IPS-NIHi7 (cell line): ENCODE results near the gene PSD2.

Experiments
- DNase-seq: peaks from one replicate; pipeline ENCODE4 v3.0.0; 2012; ENCODE audit warnings: mixed read lengths; ENCODE audit errors: extremely low spot score

The PSD2 gene

DNA sequence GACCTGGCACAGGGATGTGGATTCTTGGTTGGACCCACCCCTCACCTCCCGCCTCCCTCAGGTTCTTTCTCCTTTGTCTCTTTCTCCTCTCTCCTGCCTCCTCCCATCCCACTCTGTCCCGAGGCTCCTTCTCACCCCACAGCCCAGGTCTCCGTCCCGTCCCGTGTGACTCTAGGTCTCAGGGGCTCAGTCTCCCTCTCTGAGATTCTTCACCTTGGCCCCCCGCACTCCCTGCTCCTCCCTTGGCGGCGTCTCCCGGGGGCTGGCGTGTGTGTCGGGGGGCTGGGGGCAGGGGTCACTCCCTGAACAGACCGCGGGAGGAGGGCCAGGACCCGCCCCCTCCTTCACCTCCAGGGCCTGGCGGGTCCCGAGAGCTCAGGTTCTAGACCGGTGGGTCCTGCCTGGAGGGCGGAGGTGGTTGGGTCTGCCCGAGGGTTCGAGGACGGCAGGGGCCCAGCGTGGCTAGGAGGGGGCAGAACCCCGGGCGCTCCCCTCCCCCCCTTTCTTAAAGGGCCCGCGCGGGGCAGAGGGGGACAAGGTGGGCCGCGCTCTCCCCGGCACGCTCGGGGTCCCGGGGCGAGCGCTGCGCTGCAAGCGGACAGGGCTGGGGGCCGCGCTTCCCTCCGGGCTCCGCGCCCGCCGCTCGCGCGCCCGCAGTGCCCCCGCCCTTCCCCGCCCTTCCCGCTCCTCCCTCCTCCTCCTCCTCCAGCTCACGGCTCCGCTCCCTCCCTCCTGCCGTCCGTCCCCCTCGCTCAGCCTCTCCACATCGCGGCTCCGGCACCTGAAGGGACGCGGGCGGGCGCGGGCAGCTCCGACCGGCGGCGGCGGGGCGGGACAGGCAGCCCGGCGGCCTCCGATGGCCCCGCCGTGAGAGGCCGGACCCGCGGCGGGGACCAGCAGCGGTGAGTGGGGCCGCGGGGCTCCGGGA lies at the start of gene PSD2:
TSS of gene PSD2 (plus strand) at position 735 of the 928 bp plus-strand sequence. CDS start 13,633 bp downstream, outside the sequence.
- peak; percentile 68 for DNase-seq

DNA sequence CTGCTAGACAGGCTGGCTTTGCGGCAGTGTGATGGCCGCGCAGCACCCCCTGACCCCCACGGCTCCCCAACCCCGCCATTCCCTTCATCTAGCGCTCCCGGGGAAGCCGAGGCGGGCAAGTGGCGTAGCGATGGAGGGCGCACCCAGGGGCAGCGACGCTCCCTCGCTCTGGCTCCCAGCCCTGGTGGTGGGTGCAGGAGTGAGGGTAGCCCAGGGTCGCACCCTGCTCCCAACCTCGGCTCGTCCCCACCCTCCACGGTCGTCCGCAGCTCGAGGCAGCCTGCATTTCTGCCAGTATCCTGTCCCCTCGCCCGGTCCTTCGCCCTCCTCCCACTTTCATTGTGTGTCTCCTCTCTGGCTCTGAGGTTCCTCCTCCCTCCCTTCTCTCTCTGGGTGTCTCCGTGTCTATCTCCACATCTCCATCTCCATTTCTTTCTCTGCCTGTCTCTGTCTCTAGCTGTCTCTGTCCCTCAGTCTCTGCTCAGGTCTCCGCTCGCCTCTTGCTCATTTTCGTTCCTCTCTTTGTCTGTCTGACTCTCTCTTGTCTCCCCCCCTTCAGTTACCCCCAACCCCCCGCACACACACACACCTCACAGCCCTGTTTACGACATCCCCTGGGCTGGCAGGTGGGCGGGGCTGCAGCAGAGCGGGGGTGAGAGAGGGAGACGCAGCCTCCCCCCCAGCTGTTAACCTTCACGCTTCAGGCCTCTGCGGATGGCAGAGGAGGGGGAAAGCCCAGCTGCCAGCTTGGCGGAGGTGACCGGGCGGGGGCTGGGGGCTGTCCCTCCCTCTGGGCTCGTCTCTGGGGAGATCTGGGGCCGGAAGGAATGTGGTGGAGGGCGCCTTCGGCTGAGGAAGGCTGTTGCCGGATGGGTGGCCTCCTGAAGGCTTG lies 48.7 kb upstream of the PSD2 start:
- DNase-seq: peak; percentile 41

DNA sequence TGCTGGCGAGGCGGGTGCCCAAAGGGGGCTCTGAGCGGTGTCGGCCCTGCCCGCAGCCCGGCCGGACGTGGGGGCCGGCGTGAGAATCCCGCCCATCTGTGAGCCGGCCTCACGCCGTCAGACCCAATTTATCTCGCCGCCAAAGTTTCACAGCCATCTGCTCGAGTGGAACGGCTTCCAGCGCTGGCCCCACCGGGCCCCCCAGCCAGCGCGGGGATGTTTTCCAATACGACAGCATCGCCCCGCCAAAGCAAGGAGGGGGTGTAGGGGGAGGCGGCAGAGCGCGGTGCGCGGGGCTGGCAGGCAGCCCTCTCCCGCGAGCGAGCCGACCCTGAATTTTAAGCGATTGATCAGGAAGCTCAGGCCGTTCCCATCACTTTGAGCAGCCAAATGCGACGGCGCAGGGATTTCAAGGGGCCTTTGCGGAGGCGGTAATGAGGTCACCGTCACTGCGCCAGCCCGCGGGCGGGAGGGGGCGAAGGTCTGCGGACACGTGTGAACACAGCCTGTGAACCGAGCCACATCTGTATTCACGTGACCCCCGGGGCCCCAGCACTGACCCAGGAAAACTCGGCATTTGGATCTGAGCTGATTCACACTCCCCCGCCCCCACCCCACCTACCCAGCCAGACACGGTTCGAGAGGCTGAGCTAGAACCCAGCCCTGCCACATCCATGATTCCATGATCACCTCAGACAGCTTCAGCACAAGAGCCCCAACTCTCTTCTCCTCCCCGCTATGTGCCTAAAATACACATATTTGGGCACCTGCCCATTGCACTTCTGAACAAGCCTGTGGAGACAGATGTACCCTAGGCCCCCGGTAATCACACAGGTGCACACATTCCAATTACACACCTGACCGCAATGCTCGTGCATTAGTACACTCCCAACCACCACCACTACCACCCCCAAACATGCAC lies 47.8 kb upstream of the PSD2 start:
- peak; percentile 41 for DNase-seq

DNA sequence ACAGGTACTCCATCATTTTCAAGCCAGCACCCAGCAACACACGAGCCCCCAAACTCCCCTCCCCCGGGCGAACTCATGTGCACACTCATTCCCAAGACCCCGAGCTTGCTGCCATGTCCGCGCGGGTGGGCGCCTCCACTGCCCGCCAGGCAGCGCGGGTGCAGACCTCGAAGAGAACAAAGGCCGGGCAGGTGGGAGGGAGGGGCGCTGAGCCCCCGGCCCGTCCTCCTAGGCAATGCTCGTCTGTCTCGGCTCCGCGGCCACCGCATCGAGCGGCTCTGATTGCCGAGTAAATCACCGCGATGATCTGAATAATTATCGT lies 47.1 kb upstream of the PSD2 start:
- DNase-seq: no peak

DNA sequence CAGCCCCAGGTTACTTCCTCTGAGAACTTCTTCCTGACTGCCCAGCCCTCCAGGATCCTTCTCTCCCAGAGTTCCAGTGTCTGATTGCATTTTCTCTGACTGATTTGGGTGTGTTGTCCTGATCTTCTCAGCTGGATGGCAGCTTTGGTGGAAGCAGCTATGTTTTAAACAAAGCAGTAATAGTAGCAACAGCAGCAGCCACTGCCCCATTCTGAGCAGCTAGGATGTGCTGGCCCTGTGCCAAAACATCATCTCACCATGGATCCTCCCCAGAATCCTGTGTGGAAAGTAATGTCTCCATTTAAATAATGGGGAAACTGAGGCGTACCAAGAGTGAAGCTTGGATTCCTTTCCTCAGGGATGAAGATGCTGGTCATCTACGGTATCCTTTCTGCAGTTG lies 46.4 kb upstream of the PSD2 start:
- no peak for DNase-seq

DNA sequence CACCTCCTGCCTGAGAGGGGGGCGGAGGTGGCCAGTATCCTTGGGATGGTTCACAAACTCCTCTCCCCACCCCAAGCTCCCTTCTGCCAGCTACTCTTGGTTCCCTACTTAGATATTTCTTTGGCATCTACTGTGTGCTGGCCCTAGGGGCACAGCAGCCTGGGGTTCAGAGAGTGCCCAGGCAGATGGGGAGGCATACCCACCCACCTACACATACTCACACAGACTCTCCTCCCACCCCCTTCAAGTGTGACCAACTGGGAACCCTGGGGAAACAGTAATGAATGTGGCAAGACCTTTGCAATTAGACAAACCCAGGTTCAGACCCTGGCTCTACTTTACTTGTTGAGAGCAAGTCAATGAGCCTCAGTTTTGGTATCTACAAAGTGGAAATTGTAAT lies 44.4 kb upstream of the PSD2 start:
- no peak for DNase-seq

DNA sequence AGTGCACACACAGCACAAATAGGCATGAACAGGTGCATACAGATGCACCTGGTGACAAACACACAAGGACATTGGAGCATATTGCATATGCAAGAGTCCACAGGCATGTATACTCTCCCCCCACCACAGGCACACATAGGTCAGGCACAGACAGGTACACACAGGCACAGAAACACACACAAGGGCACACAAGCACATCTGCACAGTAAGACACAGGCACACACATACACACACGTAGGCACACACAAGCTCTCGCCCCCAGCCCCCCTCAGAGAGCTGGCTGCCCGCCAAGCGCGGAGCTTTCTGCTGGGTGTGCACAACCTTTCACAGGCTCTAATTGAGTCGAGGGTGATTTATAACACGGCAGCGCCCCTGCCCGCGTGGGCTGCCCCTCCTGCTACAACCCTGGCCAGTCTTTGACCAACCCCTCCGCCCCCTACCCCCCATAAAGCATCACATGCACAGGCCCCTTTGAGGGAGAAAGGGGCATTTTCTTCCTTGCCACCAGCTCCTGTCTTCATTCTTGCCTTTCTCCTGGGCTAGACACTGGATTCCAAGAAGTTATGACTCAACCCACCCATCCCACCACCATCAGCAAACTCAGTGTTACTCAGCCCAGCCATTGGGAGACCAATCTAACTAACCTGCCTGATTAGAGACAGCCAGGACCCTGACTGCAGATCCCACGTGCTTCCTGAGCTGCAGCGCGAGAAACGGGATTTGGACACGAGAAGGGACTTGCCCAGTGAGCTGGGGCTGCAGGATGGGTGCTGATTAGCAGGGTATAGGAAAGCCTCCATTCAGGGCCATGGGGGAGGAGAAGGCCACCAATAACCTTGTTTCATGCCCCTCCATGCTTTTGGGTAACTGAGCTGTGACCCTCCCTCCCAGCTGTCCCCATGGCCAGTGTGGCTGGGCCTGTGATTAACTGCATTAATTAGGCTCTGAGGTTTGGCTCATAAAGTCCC lies 42.8 kb upstream of the PSD2 start:
- DNase-seq: no peak

DNA sequence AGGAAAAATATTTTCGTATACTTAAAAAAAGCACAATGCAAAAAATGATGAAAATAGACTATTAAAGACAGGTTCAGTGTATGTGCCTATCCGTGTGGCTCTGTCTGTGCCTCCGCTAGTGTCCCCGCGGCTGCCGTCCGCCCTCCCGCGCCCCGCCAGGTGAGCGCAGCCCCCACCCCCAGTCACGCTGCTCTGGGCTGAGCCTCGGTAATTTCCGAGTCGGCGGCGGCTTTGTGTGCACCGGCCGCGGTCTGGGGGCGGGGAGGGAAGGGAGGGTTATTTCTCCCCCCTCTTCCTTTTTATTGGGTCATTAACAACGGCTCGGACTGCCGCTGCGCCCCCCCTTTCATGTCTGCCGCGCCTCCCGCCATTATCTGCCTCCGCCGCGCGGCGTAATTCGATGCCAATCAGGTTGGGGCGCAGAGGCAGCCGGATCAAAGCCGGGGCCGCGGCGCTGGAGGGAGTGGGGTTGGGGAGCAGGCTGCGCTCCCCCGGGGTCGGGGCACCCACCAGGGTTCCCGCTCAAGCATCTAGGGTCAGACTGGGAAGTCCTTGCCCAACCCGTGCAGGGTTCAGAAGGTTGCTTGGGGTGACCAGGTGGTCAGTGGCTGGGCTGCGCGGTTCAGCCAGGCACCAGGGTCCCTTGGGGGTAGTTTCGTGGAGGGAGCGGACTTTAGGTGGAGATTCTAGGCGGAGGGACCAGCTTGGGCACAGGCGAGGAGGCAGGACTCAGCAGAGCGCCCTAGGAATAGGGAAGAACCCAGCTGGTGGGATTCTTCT lies 39.5 kb upstream of the PSD2 start:
- DNase-seq: peak; percentile 60

DNA sequence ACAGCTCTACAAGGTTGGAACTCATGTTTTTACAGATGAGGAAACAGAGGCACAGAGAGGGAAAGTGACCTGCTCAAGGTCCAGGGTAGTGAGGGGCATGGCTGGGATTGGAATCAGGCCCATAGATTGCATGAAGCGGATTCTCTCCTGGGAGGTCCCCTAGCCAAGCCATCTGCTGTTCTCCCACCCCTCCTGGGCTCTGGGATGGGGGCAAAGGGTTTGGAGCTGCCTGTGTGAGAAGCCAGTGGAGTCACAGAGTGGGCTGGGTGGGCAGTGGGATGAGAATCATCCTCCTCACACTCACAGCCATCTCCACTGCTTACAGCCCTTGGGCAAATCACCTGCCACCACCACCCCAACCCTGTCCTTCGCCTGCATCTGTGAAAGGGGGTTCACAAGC lies 38.6 kb upstream of the PSD2 start:
- DNase-seq: no peak

DNA sequence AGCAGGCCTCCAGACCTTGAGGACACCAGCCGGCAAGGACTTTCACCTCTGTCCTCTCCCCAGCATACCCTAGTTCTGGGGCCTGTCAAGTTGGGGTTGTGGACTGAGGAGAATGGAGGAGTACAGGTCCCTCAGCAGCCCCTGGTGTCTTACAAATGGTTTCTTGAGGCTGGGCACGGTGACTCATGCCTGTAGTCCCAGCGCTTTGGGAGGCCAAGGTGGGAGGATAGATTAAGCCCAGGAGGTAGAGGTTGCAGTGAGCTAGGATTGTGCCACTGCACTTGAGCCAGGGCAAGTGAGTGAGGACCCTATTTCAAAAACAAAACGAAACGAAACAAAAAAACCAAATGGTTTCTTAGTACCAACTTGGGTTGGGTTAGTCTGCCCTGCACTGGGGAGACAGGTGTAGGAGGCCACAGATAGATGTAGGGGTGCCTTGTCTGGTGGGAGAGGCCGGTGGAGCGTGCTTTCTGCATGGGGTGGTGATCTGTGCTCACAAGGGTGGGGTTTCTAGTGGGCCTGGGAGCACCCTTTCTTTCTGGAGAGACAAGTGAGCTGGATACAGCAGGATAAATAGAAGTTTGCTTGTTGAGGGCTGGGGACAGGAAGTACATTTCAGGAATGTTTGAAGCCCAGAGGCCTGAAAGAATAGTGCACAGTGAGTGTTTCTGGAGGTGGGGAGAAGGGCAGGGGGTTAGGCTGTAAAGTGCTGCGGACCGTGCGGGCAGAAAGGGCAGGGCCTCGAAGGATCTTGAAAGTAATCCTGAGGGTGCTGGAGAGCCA lies 37.7 kb upstream of the PSD2 start:
- DNase-seq: no peak

DNA sequence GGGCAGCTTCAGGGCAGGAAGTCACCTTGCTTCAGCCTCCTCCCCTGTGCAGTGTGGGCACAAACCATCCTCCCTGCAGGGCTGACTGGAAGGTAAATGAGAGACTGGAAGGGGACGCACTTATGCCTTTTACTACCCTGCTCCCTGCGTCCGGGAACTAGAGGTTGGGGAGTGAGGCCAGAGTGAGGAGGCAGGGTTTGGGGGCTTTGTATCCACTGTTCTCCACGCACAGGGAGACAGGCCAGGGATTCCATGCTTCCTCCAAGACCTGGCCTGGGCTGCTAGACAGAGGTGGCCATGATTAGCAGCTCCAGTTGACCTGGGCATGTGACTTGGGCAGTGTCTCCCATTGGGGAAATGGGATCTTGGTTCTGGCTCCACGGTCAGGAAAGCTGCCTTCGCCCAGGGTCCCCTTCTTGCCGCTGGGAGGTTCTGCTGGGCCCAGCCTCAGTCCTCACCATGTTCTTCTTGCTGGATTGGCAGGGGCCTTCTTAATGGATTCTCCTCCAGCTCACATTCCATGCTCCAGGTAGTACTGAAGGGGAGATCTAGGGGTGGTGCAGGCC lies 37.0 kb upstream of the PSD2 start:
- DNase-seq: no peak

DNA sequence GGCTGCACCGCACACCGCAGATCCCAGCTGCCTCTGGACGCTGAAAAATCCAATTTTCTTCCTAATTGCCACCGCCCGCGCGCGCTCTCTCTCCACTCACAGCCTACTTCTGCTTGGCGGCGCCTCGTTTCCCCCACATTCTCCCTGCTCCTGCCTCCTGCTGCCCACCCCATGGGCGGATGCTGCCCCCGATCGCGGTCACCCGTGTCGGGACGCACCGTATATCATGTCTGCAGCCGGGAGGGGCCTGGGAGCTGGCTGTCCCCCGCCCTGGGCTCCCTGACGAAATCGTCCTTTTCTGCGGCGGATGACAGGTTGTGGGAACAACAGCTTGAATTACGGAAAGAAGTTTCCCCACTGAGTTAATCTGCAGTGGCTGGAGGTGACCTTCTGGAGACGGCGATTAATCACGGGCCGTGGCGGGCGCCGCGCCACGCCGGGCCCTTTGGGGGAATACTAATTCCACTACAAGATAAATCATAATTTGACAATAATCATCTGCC lies 36.3 kb upstream of the PSD2 start:
- no peak for DNase-seq

DNA sequence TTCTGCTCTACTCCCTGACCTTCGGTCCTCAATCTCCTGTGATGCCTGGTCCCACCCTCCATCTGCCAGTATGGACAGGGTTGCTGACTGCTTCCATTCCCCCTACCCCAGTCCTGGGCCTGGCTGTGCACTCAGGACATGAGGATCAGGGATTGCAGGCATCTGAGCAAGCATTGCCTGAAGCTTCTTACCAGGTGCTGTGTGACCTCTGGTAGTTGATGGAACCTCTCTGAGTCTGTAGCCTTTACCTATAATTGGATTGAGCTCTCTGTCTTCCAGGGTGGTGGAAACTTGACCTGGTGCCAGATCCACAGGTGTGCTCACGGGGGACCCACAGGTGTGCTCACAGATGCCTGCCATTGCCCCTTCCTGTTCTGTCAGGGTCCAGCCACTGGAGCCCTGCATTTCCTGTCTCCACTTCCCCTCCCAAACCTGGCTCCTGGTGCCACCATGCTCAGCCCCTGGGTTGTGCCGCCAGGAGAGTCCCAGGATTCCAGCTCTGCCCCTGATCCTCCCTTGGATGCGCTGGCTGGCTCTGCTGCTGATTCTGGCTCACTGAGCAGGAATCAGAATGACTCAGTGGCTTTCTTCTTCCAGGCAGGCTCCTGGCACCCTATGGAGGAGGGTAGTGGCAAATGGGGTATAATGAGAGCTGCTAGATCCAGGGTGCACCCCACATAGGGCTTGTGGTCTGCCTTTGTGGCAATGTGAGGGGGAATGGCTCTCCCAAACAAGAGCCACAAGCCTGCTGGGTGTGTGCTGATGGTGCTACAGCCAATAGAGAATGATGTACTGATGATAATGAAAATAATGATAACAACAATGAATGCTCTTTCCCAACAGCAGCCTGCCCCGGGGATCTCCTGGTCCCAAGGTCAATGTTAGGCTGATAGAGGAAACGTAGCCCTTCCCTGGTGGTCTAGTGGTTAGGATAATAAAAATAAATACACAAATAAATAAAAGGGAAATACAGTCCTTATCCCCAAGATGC lies 35.2 kb upstream of the PSD2 start:
- no peak for DNase-seq

DNA sequence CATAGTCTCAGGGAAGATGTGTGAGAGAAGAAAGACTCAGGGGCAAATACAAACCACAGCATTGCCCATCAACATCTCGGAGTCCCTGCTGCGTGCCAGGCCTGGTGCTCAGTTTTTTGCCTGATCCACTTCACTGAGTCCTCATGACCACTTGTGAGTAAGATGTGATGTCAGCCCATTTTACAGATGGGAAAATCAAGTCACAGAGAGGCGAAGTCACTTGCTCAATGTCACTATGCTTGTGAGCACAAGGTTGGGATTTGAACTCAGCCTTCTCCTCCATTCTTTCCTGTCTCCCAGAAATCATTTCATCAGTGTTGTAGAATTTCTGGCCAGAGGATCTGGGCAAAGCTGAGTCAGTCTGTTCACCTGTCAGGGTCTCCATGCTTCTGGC lies 34.6 kb upstream of the PSD2 start:
- DNase-seq: no peak

DNA sequence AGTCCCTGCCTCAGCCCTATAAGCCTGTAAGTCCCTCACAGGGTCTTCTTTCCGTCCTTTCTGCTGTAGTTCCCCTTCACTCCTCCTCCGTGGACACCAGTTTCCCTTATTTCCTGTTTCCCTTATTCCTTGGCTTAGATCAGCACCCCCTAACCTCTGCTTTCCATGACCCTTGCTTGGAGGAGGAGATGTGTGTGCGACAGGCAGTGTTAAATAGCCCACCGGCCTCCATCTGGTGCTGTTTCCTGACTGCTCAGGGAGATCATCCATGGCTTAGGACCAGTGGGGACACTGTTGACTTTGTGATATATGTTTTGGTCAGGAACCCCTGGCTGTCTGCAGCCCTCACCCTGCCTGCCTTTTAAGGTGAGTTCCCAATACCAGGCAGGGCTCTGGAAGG lies 34.1 kb upstream of the PSD2 start:
- DNase-seq: no peak

DNA sequence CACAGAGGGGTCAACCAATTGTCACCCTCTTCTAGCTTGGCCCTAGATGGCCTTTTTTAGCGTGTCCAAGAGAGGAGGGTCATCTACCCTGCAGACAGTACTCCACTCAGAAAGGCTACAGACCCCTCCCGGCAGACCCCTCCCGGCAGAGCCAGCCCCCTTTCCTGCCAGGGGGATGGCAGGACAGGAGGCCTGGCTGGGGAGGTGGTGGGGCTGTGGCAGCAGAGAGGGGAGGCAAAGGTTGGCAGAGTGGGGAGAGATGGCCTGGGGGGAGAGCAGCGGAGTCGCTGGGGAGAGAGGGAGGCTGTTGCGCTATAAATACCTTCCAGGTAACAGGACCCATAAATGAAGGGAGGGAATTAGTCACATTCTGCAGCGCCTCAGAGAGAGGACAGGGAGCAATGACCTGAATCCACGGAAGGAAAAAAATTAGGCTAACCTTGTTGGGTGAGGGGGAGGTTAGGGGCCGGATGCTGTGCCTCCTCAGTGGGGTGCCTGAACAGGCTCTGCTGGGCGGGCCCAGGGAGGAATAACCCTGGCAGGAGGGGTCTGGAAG lies 32.9 kb upstream of the PSD2 start:
- no peak for DNase-seq
